ENCODE measurements around the gene NEDD4.
"Not testable (repeated sequence)": the region's sequence is repeated elsewhere in the genome, so short reads cannot be mapped to it uniquely, and the experiment has no call there.

The NEDD4 gene

GRCh38 chr15:55993111-55993803, at the start of gene NEDD4:
Gene NEDD4 (minus strand): TSS chr15:55993612. CDS start chr15:55993555, 57 bp downstream.
- peak; percentile 86 for FAIRE-seq
- DNase-seq (ENCODE audit: extremely low spot score, insufficient read length, low read depth) = peak; percentile 66

DNA sequence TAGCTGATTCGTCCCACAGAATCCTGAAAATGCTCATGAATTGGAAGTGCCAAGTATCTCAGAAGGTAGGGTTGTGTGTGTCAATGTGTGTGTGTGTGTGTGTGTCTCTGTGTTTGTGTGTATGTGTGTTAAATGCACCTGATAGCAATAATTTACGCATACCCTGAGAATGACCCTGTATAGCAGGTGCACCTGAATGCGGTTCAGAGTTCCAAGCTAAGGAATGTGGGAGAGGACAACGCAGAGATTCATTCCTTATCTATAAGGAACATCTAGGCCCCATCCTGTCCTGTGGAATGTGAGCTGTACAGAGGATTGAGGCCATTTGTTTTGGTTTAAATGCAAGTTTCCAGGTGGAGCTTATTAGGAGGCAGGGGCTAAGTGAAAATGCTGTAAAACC, 49.1 kb upstream of the NEDD4 start:
- FAIRE-seq = no peak

DNA sequence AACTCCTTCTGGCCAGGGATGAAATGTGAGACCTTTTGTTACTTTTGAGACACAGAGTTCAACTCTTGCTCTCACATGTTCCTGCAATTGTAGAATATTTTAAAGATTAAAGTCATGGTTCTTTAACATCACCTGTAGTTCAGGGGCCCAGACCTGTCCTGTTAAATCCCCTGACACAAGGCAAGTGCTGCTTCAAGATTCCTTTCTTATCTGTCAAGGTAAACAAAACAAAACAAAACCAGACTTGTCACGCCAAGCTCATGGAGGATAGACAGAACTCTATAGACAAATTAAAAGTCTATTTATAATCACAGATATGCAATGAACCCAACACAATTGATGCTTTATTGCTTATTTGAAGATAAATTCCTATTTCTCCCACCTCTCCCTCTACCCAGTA, 48.6 kb upstream of the NEDD4 start:
- FAIRE-seq (no peak), DNase-seq (ENCODE audit: extremely low spot score, insufficient read length, low read depth) (no peak)

More for the DNA sequence above, 49.1 kb upstream of the NEDD4 start:
- DNase-seq (ENCODE audit: extremely low spot score, insufficient read length, low read depth) = no peak

DNA sequence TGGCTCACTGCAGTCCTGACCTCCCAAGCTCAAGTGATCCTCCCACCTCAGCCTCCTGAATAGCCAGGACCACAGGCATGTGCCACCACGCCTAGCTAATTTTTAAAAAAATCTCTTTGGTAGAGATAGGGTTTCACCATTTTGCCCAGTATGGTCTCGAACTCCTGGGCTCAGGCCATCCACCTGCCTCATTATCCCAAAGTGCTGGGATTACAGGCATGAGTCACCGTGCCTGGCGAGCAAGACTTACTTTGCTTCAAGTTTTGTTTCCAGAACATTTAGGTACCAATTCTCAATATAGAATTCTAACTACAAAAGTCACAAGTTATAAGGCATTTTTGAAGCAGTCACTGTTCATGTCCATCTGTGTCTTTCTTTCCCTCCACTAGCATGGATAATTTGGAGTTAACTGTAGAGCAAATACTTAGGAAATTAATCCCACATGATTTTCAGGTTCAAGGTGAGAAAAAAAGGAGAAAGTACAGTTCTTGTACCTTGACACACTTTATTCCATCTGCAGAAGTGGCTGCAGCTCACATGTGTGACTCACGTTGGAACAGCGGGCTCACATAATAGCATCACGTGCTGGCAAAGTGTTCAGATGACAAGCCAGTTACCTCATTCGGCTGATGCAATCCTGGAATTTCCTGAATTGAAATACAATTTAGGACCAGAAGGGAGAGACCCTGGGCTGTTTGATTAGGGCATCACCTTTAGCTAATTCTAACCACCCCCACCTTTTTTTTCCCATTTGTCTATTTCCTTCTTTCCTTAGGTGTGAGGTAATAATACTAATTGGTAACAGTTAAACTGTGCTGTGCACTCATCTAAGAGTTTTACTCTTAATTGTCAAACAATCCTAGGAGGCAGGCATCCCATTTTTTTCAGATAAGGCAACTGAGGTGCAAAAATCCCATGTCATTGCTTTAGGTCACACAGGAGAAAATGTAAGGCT, 46.9 kb upstream of the NEDD4 start:
- DNase-seq (ENCODE audit: extremely low spot score, insufficient read length, low read depth) (no peak), FAIRE-seq (no peak)

DNA sequence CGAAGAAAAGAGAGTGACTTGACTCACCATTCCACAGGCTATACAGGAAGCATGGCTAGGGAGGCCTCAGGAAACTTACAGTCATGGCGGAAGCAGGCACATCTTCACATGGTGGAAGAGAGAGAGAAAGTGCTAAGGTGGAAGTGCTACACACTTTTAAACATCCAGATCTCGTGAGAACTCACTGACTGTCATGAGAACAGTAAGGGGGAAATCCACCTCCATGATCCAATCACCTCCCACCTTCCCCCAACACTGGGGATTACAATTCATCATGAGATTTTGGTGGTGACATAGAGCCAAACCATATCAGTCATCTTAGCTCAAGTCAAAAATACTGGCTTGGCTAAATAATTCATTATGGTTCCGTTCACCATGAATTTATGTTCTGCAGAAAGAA, 45.3 kb upstream of the NEDD4 start:
- FAIRE-seq (no peak), DNase-seq (ENCODE audit: extremely low spot score, insufficient read length, low read depth) (no peak)

GRCh38 chr15:56038015-56038414, 44.6 kb upstream of the NEDD4 start:
- FAIRE-seq (no peak), DNase-seq (ENCODE audit: extremely low spot score, insufficient read length, low read depth) (no peak)

DNA sequence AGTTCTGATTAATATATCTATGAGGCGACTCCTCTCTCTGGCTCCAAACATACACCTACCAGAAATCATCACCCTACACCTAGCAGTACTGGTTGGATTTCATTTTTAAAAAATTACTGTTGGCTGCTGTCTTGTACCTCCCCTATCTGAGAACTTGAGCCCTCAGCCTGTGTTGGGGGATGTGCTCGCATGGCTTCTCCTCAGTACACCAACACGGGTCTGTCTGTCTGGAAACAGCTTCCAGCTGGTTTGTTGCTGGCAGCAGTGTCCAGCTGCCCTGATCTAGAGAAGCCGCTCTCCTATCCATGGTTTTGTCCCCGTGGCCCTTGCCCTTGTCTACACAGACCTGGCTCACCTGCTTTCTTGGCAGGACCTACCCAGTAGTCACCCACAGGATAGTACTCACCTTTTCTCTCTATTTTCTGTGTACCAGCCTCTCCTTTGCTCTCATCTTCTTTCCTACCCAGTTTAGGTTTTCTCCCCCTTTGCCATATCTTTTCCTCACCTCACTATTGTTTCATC, 43.2 kb upstream of the NEDD4 start:
- DNase-seq (ENCODE audit: extremely low spot score, insufficient read length, low read depth) = no peak
- FAIRE-seq = no peak

GRCh38 chr15:56035166-56035565, 41.8 kb upstream of the NEDD4 start:
- FAIRE-seq (no peak), DNase-seq (ENCODE audit: extremely low spot score, insufficient read length, low read depth) (no peak)

DNA sequence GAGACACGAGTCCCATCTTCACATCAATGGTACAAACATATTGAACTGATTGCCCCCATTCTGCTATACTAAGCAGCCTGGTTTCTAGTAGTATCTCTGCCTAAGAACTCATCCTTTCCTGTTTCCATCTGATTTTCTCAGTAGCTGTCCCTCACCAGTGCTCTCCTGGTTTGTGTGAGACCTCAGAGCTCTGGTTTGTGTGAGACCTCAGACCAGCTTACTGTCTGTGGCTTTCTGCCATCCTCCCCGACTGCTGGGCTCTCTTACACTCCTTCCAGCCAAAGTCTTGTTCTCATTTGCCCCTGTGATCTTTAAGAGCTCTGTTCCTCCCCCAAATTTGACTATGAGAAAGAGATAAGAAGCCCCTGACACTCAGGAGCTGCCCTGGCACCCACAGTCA, 41.1 kb upstream of the NEDD4 start:
- FAIRE-seq (no peak), DNase-seq (ENCODE audit: extremely low spot score, insufficient read length, low read depth) (no peak)

- DNase-seq (ENCODE audit: extremely low spot score, insufficient read length, low read depth) = no peak
- FAIRE-seq = no peak
These were observed 39.0 kb upstream of the NEDD4 start for GRCh38 chr15:56032373-56032772.

DNA sequence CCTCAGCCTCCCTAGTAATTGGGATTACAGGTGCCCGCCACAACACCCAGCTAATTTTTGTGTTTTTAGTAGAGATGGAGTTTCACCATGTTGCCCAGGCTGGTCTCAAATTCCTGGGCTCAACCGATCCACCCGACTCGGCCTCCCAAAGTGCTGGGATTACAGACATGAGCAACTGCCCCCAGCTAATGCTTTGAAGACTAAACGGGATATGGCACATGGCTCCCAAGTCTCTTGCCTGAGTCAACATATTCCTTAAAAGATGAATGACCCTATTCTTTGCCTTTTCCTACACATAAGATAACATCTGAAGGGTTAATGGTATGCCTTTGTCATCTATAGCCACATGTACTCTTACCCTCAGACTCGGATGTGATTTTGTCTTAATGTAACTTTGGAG, 38.4 kb upstream of the NEDD4 start:
- no peak for DNase-seq (ENCODE audit: extremely low spot score, insufficient read length, low read depth)
- no peak for FAIRE-seq

DNA sequence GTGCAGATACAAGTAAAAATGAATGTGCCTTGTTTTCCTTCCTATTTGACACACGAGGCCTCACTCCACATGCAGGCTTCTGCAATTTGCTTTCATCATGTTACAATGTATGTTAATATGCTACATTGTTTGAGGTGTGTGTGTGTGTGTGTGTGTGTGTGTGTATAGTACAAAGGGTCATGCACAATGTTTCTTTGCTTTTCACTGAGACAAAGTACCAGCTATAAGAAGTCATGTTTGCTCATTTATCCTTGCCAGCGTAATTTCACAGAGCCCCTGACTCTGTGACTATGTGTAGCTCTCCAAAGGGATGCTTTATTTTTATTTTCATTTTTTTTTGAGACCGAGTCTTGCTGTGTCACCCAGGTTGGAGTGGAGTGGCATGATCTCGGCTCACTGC, 38.0 kb upstream of the NEDD4 start:
- FAIRE-seq (no peak), DNase-seq (ENCODE audit: extremely low spot score, insufficient read length, low read depth) (no peak)

- FAIRE-seq (no peak), DNase-seq (ENCODE audit: extremely low spot score, insufficient read length, low read depth) (no peak)
These were observed 35.0 kb upstream of the NEDD4 start for GRCh38 chr15:56028430-56028829.

GRCh38 chr15:56023160-56023559, 29.7 kb upstream of the NEDD4 start:
- not testable (repeated sequence) for FAIRE-seq; DNase-seq (ENCODE audit: extremely low spot score, insufficient read length, low read depth)

GRCh38 chr15:56019819-56020486, 26.5 kb upstream of the NEDD4 start:
- no peak for DNase-seq (ENCODE audit: extremely low spot score, insufficient read length, low read depth)
- FAIRE-seq = no peak

DNA sequence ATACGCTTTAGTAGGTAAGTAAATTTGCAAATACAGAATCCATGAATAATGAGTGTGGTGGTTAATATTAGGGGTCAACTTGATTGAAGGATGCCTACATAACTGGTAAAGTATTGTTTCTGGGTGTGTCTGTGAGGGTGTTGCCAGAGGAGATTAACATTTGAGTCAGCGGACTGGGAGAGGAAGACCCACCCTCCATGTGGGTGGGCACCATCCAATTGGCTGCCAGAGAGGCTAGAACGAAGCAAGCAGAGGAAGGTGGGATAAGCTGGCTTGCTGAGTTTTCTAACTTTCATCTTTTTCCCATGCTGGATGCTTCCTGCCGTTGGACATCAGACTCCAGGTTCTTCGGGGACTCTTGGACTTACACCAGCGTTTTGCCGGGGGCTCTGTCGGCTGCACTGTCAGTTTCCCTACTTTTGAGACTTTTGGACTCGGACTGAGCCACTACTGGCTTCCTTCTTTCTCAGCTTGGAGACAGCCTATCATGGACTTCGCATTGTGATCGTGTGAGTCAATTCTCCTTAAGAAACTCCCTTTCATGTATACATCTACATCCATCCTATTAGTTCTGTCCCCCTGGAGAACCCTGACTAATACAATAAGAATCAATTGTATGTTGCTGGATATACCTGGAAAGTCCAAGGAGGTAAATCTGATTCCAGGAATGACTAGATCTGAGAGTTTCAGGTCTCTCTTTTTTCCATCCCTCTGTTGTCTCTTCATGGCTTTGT, 25.8 kb upstream of the NEDD4 start:
- FAIRE-seq (no peak), DNase-seq (ENCODE audit: extremely low spot score, insufficient read length, low read depth) (no peak)

DNA sequence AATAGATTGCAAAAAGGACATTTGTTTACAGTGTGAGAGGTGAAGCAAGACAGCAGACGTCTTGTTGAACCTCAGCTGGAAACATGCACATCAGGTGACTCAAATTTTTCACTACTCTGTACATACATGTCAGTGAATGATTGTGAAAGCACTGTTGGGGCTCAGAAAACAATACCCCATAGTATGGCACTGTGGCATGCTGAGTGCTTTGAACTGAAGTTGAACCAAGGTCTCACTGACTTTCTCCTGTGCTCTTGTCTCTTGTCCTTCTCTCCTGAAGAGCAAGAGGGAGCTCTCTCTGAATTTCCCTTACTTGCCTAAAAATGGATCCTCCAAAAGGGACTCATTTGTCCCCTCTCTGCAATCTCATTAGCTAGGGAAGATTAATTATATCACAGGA, 24.5 kb upstream of the NEDD4 start:
- DNase-seq (ENCODE audit: extremely low spot score, insufficient read length, low read depth) (no peak), FAIRE-seq (no peak)

DNA sequence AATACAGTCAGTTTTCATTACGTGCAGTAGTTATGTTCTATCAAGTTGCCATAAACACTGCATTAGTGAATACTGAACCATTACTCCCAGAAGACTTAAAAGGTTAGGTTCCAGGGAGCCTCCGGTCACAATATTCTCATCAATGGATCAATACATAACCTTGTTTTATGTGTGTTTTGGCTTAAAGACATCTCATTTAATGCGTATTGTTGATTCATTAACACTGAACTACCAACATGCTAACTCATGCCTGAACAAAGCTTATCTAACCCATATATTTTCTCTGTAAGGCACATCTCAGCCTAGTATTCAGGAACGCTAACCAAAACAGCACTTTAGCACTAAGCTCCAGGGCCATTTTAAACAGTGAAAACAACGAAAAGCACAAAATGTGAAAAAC, 24.1 kb upstream of the NEDD4 start:
- FAIRE-seq = no peak
- no peak for DNase-seq (ENCODE audit: extremely low spot score, insufficient read length, low read depth)

DNA sequence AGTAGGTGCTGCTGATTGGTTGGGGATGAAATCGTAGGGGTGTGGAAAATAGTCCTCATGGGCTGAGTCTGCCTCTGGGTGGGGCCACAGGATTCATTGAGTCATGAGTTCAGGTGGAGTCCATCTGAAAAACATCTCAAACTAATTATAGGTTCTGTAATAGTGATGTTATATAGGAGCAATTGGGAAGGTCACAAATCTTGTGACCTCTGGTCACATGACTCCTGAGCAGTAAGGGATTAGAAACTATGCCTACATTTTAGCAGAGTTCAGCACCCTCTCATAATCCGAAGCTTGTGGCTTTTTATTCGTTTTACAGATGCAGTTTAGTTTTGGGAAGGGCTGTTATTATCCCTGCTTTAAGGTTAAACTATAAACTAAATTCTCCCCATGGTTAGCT, 22.9 kb upstream of the NEDD4 start:
- no peak for FAIRE-seq
- DNase-seq (ENCODE audit: extremely low spot score, insufficient read length, low read depth) = no peak

DNA sequence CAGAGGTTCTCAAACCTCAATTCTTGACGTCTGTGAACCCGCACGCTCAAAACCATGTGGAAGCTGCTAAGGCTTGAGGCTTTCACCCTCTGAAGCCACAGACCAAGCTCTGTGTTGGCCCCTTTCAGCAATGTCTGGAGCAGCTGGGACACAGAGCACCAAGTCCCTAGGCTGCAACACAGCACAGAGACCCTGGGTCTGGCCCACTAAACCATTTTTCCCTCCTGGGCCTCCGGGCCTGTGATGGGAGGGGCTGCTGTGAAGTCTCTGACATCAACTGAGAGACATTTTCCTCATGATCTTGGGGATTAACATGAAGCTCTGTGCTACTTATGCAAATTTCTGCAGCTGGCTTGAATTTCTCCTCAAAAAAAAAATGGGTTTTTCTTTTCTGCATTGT, 21.3 kb upstream of the NEDD4 start:
- no peak for DNase-seq (ENCODE audit: extremely low spot score, insufficient read length, low read depth)
- no peak for FAIRE-seq

Data from GM18507 (cell line).